T-cell (primary cell): ENCODE measurements around the gene PLXND1. TPM values are rescaled to one million over a fixed set of nuclear protein-coding genes. Genes with fewer than 3 reads are reported as not detected.
A peak's percentile ranks its signal among the peaks of the same experiment; 100 is the strongest.

Experiments
- ATAC-seq, 4 experiments: fragments of 200-7000 bp in 3 of 4; fragments of 150-1000 bp in 1 of 4; cut with Tn5 transposase; replicated peaks in 1 of 4; 1 replicate in 3 of 4; 2 replicates in 1 of 4; pipeline ENCODE4 v1.10.0; 2021; ENCODE audit warnings: moderate library complexity in 3 of 4, mild to moderate bottlenecking in 2 of 4, moderate number of reproducible peaks in 1 of 4
- CTCF ChIA-PET, 2 donors: fragments of 300-600 bp; sonication (Branson Sonifier 250); formaldehyde crosslinking; loops; one replicate each; lab custom pipeline; 2022; ENCODE audit warnings: antibody characterized with exemption in 2 of 2; lab: Charles Lee
- POLR2A ChIA-PET, 2 donors: fragments of 300-600 bp; sonication (Branson Sonifier 250); formaldehyde crosslinking; loops; one replicate each; lab custom pipeline; 2022; ENCODE audit warnings: antibody characterized with exemption in 2 of 2; lab: Charles Lee
- DNase-seq, 35 experiments: peaks; one replicate each; pipeline versions ENCODE4 v3.0.0 to v3.0.0-alpha.2; 2013 to 2023
- H3K27ac ChIP-seq: one replicate; pipeline ENCODE4 v1.5.1; 2013; ENCODE audit warnings: low read length
- H3K27me3 ChIP-seq, 2 experiments: replicated peaks in 1 of 2; 1 replicate in 1 of 2; 2 replicates in 1 of 2; pipeline versions ENCODE4 v1.6.1 to v1.7.0; 2013; ENCODE audit warnings: low read length in 1 of 2, mixed read lengths in 1 of 2; ENCODE audit not compliant: control insufficient read depth in 2 of 2, insufficient read depth in 2 of 2; ENCODE audit errors: extremely low read depth in 1 of 2
- H3K36me3 ChIP-seq, 2 donors: 1 replicate in 1 of 2; 2 replicates in 1 of 2; pipeline versions ENCODE4 v1.6.1 to v1.7.0; 2013; ENCODE audit warnings: low read length in 1 of 2; ENCODE audit not compliant: control insufficient read depth in 2 of 2, insufficient read depth in 1 of 2; ENCODE audit errors: extremely low read depth in 1 of 2
- H3K4me1 ChIP-seq, 2 experiments: 1 replicate in 1 of 2; 2 replicates in 1 of 2; pipeline versions ENCODE4 v1.6.1 to v1.7.0; 2013; ENCODE audit warnings: low read length in 2 of 2, mixed read lengths in 1 of 2; ENCODE audit not compliant: insufficient read depth in 2 of 2, control insufficient read depth in 1 of 2; ENCODE audit errors: extremely low read depth in 1 of 2
- H3K4me3 ChIP-seq, 2 donors: 1 replicate in 1 of 2; 2 replicates in 1 of 2; pipeline versions ENCODE4 v1.5.1 to v1.7.0; 2013; ENCODE audit warnings: mild to moderate bottlenecking in 2 of 2, low read length in 1 of 2, moderate library complexity in 1 of 2; ENCODE audit not compliant: control insufficient read depth in 1 of 2; ENCODE audit errors: extremely low read depth in 1 of 2
- H3K9me3 ChIP-seq: 2 replicates; pipeline ENCODE4 v1.7.0; 2013
- H3K27ac Mint-ChIP-seq, 2 donors: one replicate each; pipeline ENCODE4 v1.8.0; 2020 to 2021; ENCODE audit warnings: mild to moderate bottlenecking in 2 of 2, mixed read lengths in 2 of 2
- H3K27me3 Mint-ChIP-seq, 2 donors: one replicate each; pipeline ENCODE4 v1.8.0; 2021 to 2022; ENCODE audit warnings: mixed read lengths in 2 of 2
- H3K36me3 Mint-ChIP-seq: one replicate; pipeline ENCODE4 v1.8.0; 2021; ENCODE audit warnings: mixed read lengths
- H3K4me1 Mint-ChIP-seq, 3 donors: one replicate each; pipeline ENCODE4 v1.8.0; 2020 to 2022; ENCODE audit warnings: mixed read lengths in 3 of 3, mild to moderate bottlenecking in 1 of 3
- H3K4me3 Mint-ChIP-seq, 3 donors: one replicate each; pipeline ENCODE4 v1.8.0; 2020 to 2022; ENCODE audit warnings: mild to moderate bottlenecking in 3 of 3, mixed read lengths in 3 of 3, moderate library complexity in 3 of 3
- H3K9me3 Mint-ChIP-seq, 3 donors: one replicate each; pipeline ENCODE4 v1.8.0; 2020 to 2022; ENCODE audit warnings: mixed read lengths in 3 of 3
- WGBS: methylation state at CpG from one replicate; pipeline ENCODE4 v1.1.5; 2013; ENCODE audit warnings: missing lambda C conversion rate; ENCODE audit not compliant: insufficient coverage; 5-methylcytosine and 5-hydroxymethylcytosine counted together
- total RNA-seq, 35 experiments: library from RNA in 6 of 35; stranded (reverse) in 6 of 35; fragments of 120-200 nt in 1 of 35; gene quantifications; one replicate each; pipeline versions ENCODE4 v1.2.1 to v1.2.4 and lab custom pipeline; 2013 to 2026

The PLXND1 gene
- total RNA-seq, 5 donors from 2014 or later (not counting 1 experiment from before 2014, with no cell fraction given): 13.6 to 53.3 (median 44.9) TPM

GRCh38 chr3:129530251-129530791, 76.2 kb downstream of the PLXND1 start:
- Mint-ChIP-seq H3K27ac (no peak overlapping the region), H3K4me3 (no peak overlapping the region), H3K27me3 (peaks cover 0 to 2% of the 10 kb centered on the region in 2 donors), H3K9me3 (no peaks in the 10 kb centered on the region), H3K4me1 (no peaks in the 10 kb centered on the region), H3K36me3 (no peaks in the 10 kb centered on the region)
- ChIA-PET CTCF (no interaction called here), POLR2A (no interaction called here)
- H3K27me3 ChIP-seq: peaks cover 0 to 15% of the 10 kb centered on the region in 2 experiments
- 82% methylated on average over 3 of the region's 6 CpGs for WGBS
- no peak overlapping the region for H3K4me3 ChIP-seq
- no peaks in the 10 kb centered on the region for H3K36me3 ChIP-seq
- no peaks in the 10 kb centered on the region for H3K9me3 ChIP-seq
- H3K27ac ChIP-seq: no peak overlapping the region
- DNase-seq (no peak), ATAC-seq (no peak)
- H3K4me1 ChIP-seq: no peaks in the 10 kb centered on the region

- no peak overlapping the region for H3K4me3 ChIP-seq
- Mint-ChIP-seq H3K4me1 (no peaks in the 10 kb centered on the region), H3K4me3 (no peak overlapping the region), H3K27ac (no peak overlapping the region), H3K27me3 (peaks cover 0 to 2% of the 10 kb centered on the region in 2 donors), H3K36me3 (no peaks in the 10 kb centered on the region), H3K9me3 (no peaks in the 10 kb centered on the region)
- ChIA-PET CTCF (interaction anchor here in 1 of 2 donors (0.6 kb wide), 1 partner anchor 38 kb away, joined by 3 read pairs; no protein-coding TSS in a partner anchor), POLR2A (no interaction called here)
- H3K36me3 ChIP-seq: no peaks in the 10 kb centered on the region
- no peaks in the 10 kb centered on the region for H3K9me3 ChIP-seq
- WGBS: 95% methylated on average over 10 of the region's 12 CpGs
- ATAC-seq: no peak
- peaks cover 0 to 15% of the 10 kb centered on the region in 2 experiments for H3K27me3 ChIP-seq
- H3K27ac ChIP-seq: no peak overlapping the region
- H3K4me1 ChIP-seq: no peaks in the 10 kb centered on the region
- DNase-seq: no peak
Measured at GRCh38 chr3:129529436-129530210, 76.9 kb downstream of the PLXND1 start.

- Mint-ChIP-seq H3K4me1 (no peaks in the 10 kb centered on the region), H3K27ac (no peak within 1 kb of the TSS), H3K4me3 (no peak within 1 kb of the TSS), H3K27me3 (peaks cover 0 to 2% of the 10 kb centered on the region in 2 donors), H3K9me3 (no peaks in the 10 kb centered on the region), H3K36me3 (no peaks in the 10 kb centered on the region)
- ChIA-PET CTCF (interaction anchor here in 1 of 2 donors (0.6 kb wide), 1 partner anchor 69 kb away, joined by 4 read pairs; no protein-coding TSS in a partner anchor), POLR2A (no interaction called here)
- Histone ChIP-seq H3K4me3 (no peak within 1 kb of the TSS), H3K27ac (no peak within 1 kb of the TSS), H3K27me3 (peaks cover 0 to 15% of the 10 kb centered on the region in 2 experiments), H3K4me1 (no peaks in the 10 kb centered on the region), H3K36me3 (no peaks in the 10 kb centered on the region), H3K9me3 (no peaks in the 10 kb centered on the region)
- 85% methylated on average over 9 of the region's 18 CpGs for WGBS
- DNase-seq (no peak), ATAC-seq (no peak)
Measured at GRCh38 chr3:129528589-129529100, 77.8 kb downstream of the PLXND1 start, which contains the start of gene RHO. Gene RHO (plus strand): TSS chr3:129528639. CDS start chr3:129528734, 95 bp downstream.

DNA sequence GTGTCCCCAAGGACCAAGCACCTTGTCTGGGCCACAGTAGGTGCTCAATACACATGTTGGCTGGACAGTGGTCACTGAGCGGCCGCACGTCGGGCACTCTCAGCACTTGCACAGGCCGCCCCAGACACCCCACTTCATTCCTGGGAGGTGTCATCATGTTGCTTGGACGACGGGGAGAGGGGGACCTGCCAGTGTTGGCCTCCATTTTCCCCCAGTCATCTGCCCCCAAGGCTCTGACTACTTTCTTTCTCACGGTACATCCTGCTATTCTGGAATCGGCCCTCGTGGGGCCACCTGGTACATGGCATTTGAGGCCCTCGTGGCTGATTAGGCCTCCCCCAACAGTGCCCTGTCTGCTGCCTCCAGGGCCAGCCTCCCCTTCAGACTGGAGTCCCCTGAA, 79.2 kb downstream of the PLXND1 start:
- Mint-ChIP-seq H3K9me3 (no peaks in the 10 kb centered on the region), H3K4me1 (no peaks in the 10 kb centered on the region), H3K4me3 (no peak overlapping the region), H3K27me3 (peaks cover 0 to 2% of the 10 kb centered on the region in 2 donors), H3K36me3 (no peaks in the 10 kb centered on the region), H3K27ac (no peak overlapping the region)
- DNase-seq (no peak), ATAC-seq (no peak)
- Histone ChIP-seq H3K4me3 (no peak overlapping the region), H3K27ac (no peak overlapping the region), H3K4me1 (no peaks in the 10 kb centered on the region), H3K36me3 (no peaks in the 10 kb centered on the region), H3K9me3 (no peaks in the 10 kb centered on the region), H3K27me3 (peaks cover 0 to 9% of the 10 kb centered on the region in 2 experiments)
- CTCF ChIA-PET: no interaction called here
- POLR2A ChIA-PET: no interaction called here
- 92% methylated on average over 11 of the region's 11 CpGs for WGBS

GRCh38 chr3:129526121-129526900, 80.2 kb downstream of the PLXND1 start:
- peaks cover 0 to 2% of the 10 kb centered on the region in 2 experiments for H3K27me3 ChIP-seq
- no peaks in the 10 kb centered on the region for H3K4me1 ChIP-seq
- WGBS: 91% methylated on average over 4 of the region's 12 CpGs
- ChIA-PET CTCF (no interaction called here), POLR2A (no interaction called here)
- Mint-ChIP-seq H3K27me3 (no peaks in the 10 kb centered on the region), H3K27ac (peak overlapping the region in 1 of 2 donors; percentile 44), H3K4me3 (no peak overlapping the region), H3K4me1 (no peaks in the 10 kb centered on the region), H3K36me3 (no peaks in the 10 kb centered on the region), H3K9me3 (no peaks in the 10 kb centered on the region)
- no peaks in the 10 kb centered on the region for H3K9me3 ChIP-seq
- no peak overlapping the region for H3K4me3 ChIP-seq
- no peak overlapping the region for H3K27ac ChIP-seq
- H3K36me3 ChIP-seq: no peaks in the 10 kb centered on the region
- DNase-seq (peak in 1 of 35 experiments; percentile 31), ATAC-seq (no peak)

DNA sequence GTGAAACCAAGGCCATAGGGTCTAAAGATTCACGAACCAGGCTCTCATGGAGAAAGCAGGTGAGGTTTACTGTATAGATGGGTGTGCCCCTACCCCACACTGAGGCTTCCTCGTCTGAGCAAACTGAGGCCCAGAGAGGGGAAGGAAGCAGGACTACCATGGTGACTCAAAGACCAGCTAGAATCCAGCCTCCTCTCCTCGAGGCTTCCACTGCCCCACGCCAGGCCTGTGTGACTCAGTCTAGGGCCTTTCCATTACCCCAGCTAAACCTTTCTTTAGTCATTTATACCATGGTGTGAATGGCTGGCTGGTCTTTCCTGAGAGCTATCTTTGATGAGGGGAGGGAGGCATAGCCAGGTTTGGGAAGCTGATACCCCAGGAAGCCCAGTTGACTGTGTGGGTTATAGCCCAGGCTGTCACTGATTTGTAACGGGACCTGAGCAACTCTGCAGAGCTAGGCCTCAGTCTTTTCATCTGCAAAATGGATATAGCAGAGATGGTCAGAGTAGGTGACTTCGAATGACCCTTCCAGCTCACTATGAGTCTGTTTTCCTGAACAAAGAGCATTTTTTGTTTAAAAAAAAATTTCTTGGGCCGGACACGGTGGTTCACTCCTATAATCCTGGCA, 81.0 kb downstream of the PLXND1 start:
- Histone ChIP-seq H3K4me1 (no peaks in the 10 kb centered on the region), H3K36me3 (no peaks in the 10 kb centered on the region), H3K9me3 (no peaks in the 10 kb centered on the region), H3K4me3 (no peak overlapping the region), H3K27ac (no peak overlapping the region), H3K27me3 (no peaks in the 10 kb centered on the region)
- Mint-ChIP-seq H3K4me3 (no peak overlapping the region), H3K27me3 (no peaks in the 10 kb centered on the region), H3K9me3 (no peaks in the 10 kb centered on the region), H3K4me1 (no peaks in the 10 kb centered on the region), H3K36me3 (no peaks in the 10 kb centered on the region), H3K27ac (no peak overlapping the region)
- WGBS: 92% methylated on average over 3 of the region's 8 CpGs
- no peak for ATAC-seq
- no peak for DNase-seq
- CTCF ChIA-PET: no interaction called here
- POLR2A ChIA-PET: no interaction called here
